Keratinocyte (primary cell): ENCODE measurements around the gene MAP4K2. TPM values are rescaled to one million over a fixed set of nuclear protein-coding genes. Genes with fewer than 3 reads are reported as not detected.

Source experiments
- DNase-seq: peaks from one replicate; pipeline ENCODE4 v3.0.0-alpha.2; 2011; ENCODE audit warnings: low read depth, missing footprints, low spot score
- FAIRE-seq: peaks from 2 replicates; lab custom pipeline; 2011; peaks lifted over from hg19 to GRCh38; lab: Jason Lieb, UNC
- H2AFZ ChIP-seq: 2 replicates; pipeline ENCODE4 v1.6.0; 2012; ENCODE audit warnings: low read length, control low read depth, inconsistent platforms; ENCODE audit not compliant: control insufficient read depth
- H3K27ac ChIP-seq: 2 replicates; pipeline ENCODE4 v1.5.1; 2011; ENCODE audit warnings: low read length; ENCODE audit not compliant: control insufficient read depth, insufficient read depth
- H3K27me3 ChIP-seq: 3 replicates; pipeline ENCODE4 v1.6.0; 2011; ENCODE audit warnings: low read length; ENCODE audit not compliant: control insufficient read depth, insufficient read depth; ENCODE audit errors: extremely low read depth
- H3K36me3 ChIP-seq, 2 experiments: 2 replicates in 1 of 2; 3 replicates in 1 of 2; pipeline ENCODE4 v1.5.1; 2011; ENCODE audit warnings: low read length in 2 of 2, mild to moderate bottlenecking in 1 of 2; ENCODE audit not compliant: control insufficient read depth in 2 of 2, insufficient read depth in 2 of 2; ENCODE audit errors: extremely low read depth in 1 of 2
- H3K4me1 ChIP-seq: 3 replicates; pipeline ENCODE4 v1.5.1; 2011; ENCODE audit warnings: low read length; ENCODE audit not compliant: control insufficient read depth, insufficient read depth; ENCODE audit errors: extremely low read depth
- H3K4me2 ChIP-seq: 3 replicates; pipeline ENCODE4 v1.6.0; 2011; ENCODE audit warnings: low read depth, low read length; ENCODE audit not compliant: control insufficient read depth, insufficient read depth; ENCODE audit errors: extremely low read depth
- H3K4me3 ChIP-seq, 3 experiments: fragments of 200-600 bp in 1 of 3; sonication (generic) in 1 of 3; 2 replicates in 2 of 3; 3 replicates in 1 of 3; pipeline ENCODE4 v1.5.1; 2011 to 2016; ENCODE audit warnings: low read length in 3 of 3, mild to moderate bottlenecking in 3 of 3, control low read depth in 2 of 3, inconsistent platforms in 1 of 3, low read depth in 1 of 3, mixed read lengths in 1 of 3, mixed run types in 1 of 3, moderate library complexity in 1 of 3; ENCODE audit not compliant: control insufficient read depth in 2 of 3, insufficient read depth in 2 of 3; ENCODE audit errors: extremely low read depth in 1 of 3
- H3K79me2 ChIP-seq: 2 replicates; pipeline ENCODE4 v1.6.0; 2012; ENCODE audit warnings: low read length; ENCODE audit not compliant: control insufficient read depth, insufficient read depth
- H3K9ac ChIP-seq: 3 replicates; pipeline ENCODE4 v1.6.0; 2011; ENCODE audit warnings: low read length; ENCODE audit not compliant: control insufficient read depth, insufficient read depth; ENCODE audit errors: extremely low read depth
- H3K9me1 ChIP-seq: 3 replicates; pipeline ENCODE4 v1.6.0; 2011; ENCODE audit warnings: low read length; ENCODE audit not compliant: control insufficient read depth, insufficient read depth; ENCODE audit errors: extremely low read depth
- H3K9me3 ChIP-seq: 2 replicates; pipeline ENCODE4 v1.5.1; 2012; ENCODE audit warnings: low read depth, low read length; ENCODE audit not compliant: control insufficient read depth
- H4K20me1 ChIP-seq: 3 replicates; pipeline ENCODE4 v1.6.0; 2011; ENCODE audit warnings: low read length; ENCODE audit not compliant: control insufficient read depth, insufficient read depth; ENCODE audit errors: extremely low read depth
- CTCF ChIP-seq, 3 experiments: IDR thresholded peaks in 1 of 3; conservative IDR thresholded peaks in 1 of 3; optimal IDR thresholded peaks in 1 of 3; 2 replicates in 2 of 3; 3 replicates in 1 of 3; pipeline versions ENCODE3 to v1.5.1; 2011; ENCODE audit warnings: low read length in 3 of 3, mild to moderate bottlenecking in 3 of 3, moderate library complexity in 2 of 3, control low read depth in 1 of 3, inconsistent platforms in 1 of 3; ENCODE audit not compliant: insufficient read depth in 2 of 3; ENCODE audit errors: extremely low read depth in 1 of 3
- EZH2 ChIP-seq: IDR thresholded peaks from one replicate; pipeline ENCODE4 v1.6.1; 2012; ENCODE audit warnings: inconsistent platforms, mild to moderate bottlenecking, low read length, moderate library complexity
- dilution Hi-C: fragments of 300-500 bp; cut with MboI; formaldehyde crosslinking; loops from one replicate; pipeline ENCODE4 v1.7.0; 2020; ENCODE audit warnings: low sequenced_read_pairs; ENCODE audit not compliant: extremely low pct_ligation_motif_present
- polyA plus RNA-seq, 5 experiments: library from polyadenylated mRNA; depleted of rRNA in 3 of 5; stranded (reverse) in 3 of 5; stranded (forward) in 1 of 5; unstranded in 1 of 5; fragments of >200 nt; gene quantifications; 1 replicate in 1 of 5; 2 replicates in 3 of 5; 3 replicates in 1 of 5; pipeline versions ENCODE4 v1.2.1 to v1.2.3, GENCODE V29; 2011 to 2012; ENCODE audit warnings: missing spikeins in 2 of 5, low read depth in 1 of 5, low replicate concordance in 1 of 5

The MAP4K2 gene
- polyA plus RNA-seq, 1 donor (not counting 4 experiments of a cell fraction or from before 2014, with no cell fraction given), result 6.7 TPM

- H2AFZ ChIP-seq, result no peak overlapping the region
- no peaks in the 10 kb centered on the region for H3K9me3 ChIP-seq
- DNase-seq (no peak), FAIRE-seq (no peak)
- H3K4me2 ChIP-seq, result no peak overlapping the region
- H4K20me1 ChIP-seq, result peaks cover 5% of the 10 kb centered on the region
- dilution Hi-C loops, result no loop called here
- H3K9ac ChIP-seq, result no peak overlapping the region
- H3K27me3 ChIP-seq, result no peaks in the 10 kb centered on the region
- H3K4me1 ChIP-seq, result peaks cover 8% of the 10 kb centered on the region
- H3K4me3 ChIP-seq, result no peak overlapping the region
- no peaks in the 10 kb centered on the region for H3K9me1 ChIP-seq
- TF ChIP-seq CTCF (optimal IDR thresholded peaks at IDR 0.05 in 1 of 3, IDR thresholded peaks at IDR 0.05 in 1 of 3, conservative IDR thresholded peaks at IDR 0.05 in 1 of 3; ENCODE audit: extremely low read depth in 1 of 3, insufficient read depth in 2 of 3, low read length in 3 of 3), result no peak
- TF ChIP-seq EZH2, result no peak
- no peaks in the 10 kb centered on the region for H3K79me2 ChIP-seq
- H3K27ac ChIP-seq, result no peak overlapping the region
- H3K36me3 ChIP-seq, result peaks cover 0 to 8% of the 10 kb centered on the region in 2 experiments
These were observed 45.3 kb downstream of the MAP4K2 start for GRCh38 chr11:64757549-64758329.

GRCh38 chr11:64755681-64756361, 47.2 kb downstream of the MAP4K2 start:
- no peaks in the 10 kb centered on the region for H3K4me1 ChIP-seq
- FAIRE-seq (no peak), DNase-seq (no peak)
- no peak overlapping the region for H2AFZ ChIP-seq
- H3K9me1 ChIP-seq, result no peaks in the 10 kb centered on the region
- no peak overlapping the region for H3K4me3 ChIP-seq
- H3K27me3 ChIP-seq, result no peaks in the 10 kb centered on the region
- TF ChIP-seq EZH2 (no peak), CTCF (optimal IDR thresholded peaks at IDR 0.05 in 1 of 3, IDR thresholded peaks at IDR 0.05 in 1 of 3, conservative IDR thresholded peaks at IDR 0.05 in 1 of 3; ENCODE audit: extremely low read depth in 1 of 3, insufficient read depth in 2 of 3, low read length in 3 of 3) (no peak)
- H3K4me2 ChIP-seq, result no peak overlapping the region
- H3K9ac ChIP-seq, result no peak overlapping the region
- no peaks in the 10 kb centered on the region for H3K36me3 ChIP-seq
- dilution Hi-C loops, result no loop called here
- no peak overlapping the region for H3K27ac ChIP-seq
- H3K9me3 ChIP-seq, result no peaks in the 10 kb centered on the region
- no peaks in the 10 kb centered on the region for H3K79me2 ChIP-seq
- no peaks in the 10 kb centered on the region for H4K20me1 ChIP-seq
